GM12801 (cell line): ENCODE data around the gene TLE3.

ENCODE experiments used
- TF ChIP-seq, protein P1 (sequence below): IDR thresholded peaks from one replicate; pipeline ENCODE4 v1.5.1; 2011; ENCODE audit warnings: control low read depth; ENCODE audit not compliant: insufficient read length; ENCODE audit errors: extremely low read depth

TLE3 gene

DNA sequence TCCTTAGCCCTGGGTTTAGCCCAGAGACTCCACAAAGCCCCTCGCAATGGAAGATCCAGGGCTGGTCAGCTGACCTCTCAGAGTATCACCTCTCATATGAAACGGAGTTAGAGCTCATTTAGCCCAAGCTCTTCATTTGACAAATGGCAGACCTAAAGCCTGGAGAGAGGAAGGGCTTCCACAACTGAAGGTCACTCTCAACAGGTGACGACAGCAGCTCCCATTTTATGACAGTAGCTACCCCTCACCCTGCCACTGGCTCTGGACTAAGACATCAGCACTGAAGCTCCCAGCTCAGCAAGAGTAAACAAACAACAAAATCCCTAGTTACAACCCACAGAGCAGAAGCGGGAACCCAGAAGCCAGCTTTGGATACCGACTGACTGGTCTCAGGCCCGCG lies 33.7 kb downstream of the TLE3 start:
- TF ChIP-seq, protein P1, sequence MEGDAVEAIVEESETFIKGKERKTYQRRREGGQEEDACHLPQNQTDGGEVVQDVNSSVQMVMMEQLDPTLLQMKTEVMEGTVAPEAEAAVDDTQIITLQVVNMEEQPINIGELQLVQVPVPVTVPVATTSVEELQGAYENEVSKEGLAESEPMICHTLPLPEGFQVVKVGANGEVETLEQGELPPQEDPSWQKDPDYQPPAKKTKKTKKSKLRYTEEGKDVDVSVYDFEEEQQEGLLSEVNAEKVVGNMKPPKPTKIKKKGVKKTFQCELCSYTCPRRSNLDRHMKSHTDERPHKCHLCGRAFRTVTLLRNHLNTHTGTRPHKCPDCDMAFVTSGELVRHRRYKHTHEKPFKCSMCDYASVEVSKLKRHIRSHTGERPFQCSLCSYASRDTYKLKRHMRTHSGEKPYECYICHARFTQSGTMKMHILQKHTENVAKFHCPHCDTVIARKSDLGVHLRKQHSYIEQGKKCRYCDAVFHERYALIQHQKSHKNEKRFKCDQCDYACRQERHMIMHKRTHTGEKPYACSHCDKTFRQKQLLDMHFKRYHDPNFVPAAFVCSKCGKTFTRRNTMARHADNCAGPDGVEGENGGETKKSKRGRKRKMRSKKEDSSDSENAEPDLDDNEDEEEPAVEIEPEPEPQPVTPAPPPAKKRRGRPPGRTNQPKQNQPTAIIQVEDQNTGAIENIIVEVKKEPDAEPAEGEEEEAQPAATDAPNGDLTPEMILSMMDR = no peak

DNA sequence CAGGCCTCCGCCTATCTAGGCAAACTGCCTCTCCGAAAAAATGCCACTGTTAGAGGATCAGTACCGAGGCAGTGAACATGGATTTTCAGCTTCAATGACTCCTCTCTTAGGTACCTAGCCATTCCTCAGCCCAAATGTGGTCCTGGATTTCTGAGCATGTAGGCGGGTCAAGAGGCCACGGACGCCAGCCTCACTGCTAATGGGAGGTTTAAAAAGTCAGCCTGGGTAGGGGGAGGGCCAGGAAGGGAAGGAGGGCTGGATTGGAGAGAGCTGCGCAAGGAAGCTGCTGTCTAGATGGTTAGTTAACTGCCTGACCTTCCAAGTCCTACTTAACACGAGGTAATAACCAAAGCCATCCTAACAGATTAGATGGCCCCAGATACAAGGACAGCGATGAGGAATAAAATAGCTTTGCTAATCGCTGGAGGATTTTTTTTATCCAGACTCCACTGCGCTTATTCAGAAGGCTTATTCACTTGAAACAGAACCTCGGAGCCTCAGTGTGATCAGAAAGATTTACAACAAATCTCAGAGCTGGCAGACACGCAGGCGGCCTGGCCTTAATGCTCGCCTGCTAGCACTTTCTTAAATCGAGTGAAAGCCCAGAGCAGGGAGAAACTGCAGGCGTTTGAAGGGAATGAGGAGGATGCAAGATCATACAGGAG lies 34.3 kb downstream of the TLE3 start:
- TF ChIP-seq, protein P1 = no peak

DNA sequence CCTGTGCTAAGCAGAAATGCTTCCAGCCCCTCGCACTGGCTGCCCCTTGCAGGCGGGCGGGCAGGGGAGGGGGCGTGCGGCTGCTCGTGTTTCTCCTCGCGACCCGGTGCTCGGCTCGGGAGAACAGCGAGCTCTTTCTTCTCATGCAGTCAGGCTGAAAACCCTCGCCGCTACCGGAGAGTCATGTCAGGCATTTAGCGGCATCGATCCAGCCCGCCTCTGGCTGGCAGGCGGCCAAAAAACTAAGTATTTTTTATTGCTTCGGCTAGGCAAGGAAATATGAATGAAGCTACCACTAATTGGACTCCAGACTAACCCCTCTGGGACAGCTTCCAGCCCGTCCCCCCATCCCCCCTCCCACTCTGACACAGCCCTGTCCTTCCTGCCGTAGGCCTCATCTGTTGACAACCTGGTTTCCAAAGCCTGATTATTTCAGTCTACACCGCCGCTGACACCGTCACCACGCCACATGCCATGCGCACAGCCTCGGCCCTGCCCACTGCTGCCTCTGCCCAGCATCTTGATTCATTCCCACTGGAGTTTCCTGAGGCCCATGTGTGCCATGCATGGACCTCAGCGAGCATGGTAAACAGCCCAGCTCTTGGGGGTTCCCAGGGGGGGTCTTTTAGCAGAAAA lies 35.3 kb downstream of the TLE3 start:
- TF ChIP-seq, protein P1 = no peak

DNA sequence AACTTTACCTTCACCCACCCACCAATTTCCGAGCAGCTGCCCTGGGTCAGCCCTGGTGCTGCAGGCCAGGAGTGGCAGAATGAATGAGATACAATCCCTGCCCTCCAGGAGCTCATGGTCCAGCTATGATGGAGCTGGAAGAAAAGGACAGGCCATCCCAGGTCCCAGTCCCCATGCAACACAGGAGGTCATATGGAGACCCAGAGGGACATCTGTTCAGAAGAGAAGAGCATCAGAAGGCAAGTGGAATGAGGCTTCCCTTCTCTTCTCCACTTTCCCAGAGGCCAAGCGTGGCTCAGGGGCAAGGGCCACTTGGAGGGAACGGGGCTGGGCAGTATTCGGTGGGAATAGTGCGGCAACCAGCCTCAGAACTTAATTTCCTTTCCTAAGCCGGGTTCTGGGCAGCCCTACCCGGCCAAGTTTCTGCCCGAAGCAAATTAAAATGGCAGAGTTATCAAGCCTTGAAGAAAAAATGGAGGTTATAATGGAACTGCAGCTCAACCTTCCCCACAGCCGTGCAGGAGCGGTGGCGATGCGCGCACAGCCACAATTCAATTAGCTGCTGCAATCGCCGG lies 35.9 kb downstream of the TLE3 start:
- TF ChIP-seq, protein P1 = no peak

DNA sequence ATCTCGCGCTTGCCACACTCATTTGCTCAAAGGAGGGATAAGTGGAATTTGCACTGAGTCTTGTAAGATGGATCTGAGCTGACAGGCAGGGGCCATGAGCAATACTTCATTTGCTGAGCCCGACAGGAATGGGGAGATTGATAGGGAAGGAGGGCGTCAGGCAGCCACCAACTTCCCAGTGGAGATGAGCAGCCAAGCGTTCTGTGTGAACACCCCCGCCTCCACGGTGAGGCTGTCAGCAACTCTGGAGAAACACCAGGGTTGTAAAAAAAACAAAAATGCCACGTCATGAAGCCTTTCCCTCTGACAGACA lies 36.8 kb downstream of the TLE3 start:
- TF ChIP-seq, protein P1 = no peak

DNA sequence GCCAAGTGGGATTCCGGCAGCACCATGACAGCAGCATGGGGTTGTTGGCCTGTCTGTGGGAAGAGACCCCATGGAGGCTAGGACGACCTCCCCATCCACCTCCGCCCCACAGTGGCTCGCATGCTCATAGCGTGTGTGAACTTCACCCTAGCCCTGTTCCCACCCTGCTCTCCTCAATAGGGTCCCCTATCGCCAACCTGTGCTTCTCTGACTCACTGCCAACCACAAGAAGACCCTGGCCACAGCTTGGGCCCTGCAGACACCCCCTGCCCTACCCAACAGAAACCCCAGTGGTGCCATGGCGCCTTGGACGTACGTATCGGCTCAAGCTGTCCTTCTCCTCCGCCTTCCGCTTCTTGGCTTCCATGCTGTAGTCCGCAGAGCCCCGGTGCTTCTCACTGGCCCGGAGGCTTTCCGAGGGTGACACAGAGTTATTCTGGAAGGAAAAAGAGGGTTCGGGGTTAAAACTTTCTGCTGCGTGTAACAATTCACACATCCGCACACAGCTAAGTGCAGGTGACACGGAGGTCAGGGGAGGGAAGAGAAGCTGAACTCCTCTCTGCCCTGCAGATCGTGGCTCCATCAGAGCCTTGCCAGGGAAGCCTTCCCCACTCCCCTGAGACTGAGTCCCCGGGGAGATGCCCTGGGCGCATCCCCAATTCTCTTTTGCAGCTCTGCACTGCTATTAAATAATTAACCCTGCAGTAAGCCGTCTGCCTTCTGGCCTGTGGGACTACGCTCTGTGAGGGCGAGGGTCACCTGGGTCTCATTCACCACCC lies 37.3 kb downstream of the TLE3 start:
- TF ChIP-seq, protein P1 = no peak

DNA sequence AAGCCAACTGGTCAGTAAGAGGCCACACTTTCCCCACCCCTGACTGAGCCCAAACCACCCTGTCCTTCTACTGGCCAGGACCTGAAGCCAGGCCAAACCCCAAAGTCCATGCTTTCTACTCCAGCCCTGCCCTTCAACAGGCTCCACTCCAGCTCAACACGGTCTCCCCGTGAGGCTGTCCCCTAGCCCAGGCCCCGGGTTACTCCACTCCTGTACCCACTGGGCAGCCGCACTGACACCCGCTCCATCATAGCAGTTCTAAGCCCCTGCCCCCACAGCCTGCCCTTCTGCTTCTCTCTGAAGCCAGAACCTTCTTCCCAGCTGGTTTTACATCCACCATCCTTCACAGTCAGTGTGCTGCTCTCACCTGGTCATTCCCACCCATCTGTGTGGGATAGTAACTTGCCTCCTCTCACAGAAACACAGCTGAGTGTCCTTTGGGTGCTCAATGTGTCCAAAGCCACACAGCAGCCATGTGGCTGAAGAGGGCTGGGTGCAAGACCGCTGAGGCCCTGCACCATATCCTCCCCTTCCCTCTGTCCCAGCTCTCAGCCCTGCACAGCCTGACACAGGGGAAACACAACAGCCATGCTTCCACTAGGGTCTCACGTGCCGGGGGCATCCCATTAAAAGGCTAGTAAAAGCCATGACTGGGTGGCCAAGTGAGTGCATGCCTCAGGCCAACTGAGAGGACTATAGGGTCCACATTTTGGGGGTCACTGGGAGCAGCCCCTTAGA lies 38.1 kb downstream of the TLE3 start:
- TF ChIP-seq, protein P1 = no peak
